AG04450 (cell line): ENCODE results near the gene C2orf76. TPM values are rescaled to one million over a fixed set of nuclear protein-coding genes. Genes with fewer than 3 reads are reported as not detected.

ENCODE experiments used
- CTCF ChIA-PET: fragments of 300-600, 350-600 bp; formaldehyde crosslinking; extraction: SDS; loops from one replicate; lab custom pipeline; 2022; ENCODE audit warnings: antibody characterized with exemption, inconsistent platforms; lab: Charles Lee
- POLR2A ChIA-PET: fragments of 350-600 bp; formaldehyde crosslinking; extraction: SDS; loops from one replicate; lab custom pipeline; 2021; ENCODE audit warnings: antibody characterized with exemption, inconsistent platforms; lab: Yijun Ruan, JAX
- DNase-seq: peaks from one replicate; pipeline ENCODE4 v3.0.0-alpha.2; 2011; ENCODE audit warnings: low read depth, low spot score
- H3K27ac ChIP-seq: one replicate; pipeline ENCODE4 v1.5.1; 2012; ENCODE audit warnings: low read depth, low read length, control low read depth
- H3K27me3 ChIP-seq: one replicate; pipeline ENCODE4 v1.6.0; 2012; ENCODE audit warnings: low read length; ENCODE audit not compliant: control insufficient read depth, insufficient read depth
- H3K4me3 ChIP-seq: 2 replicates; pipeline ENCODE4 v1.5.1; 2011; ENCODE audit warnings: mild to moderate bottlenecking, low read depth, low read length, control low read depth
- H3K9me3 ChIP-seq: 2 replicates; pipeline ENCODE4 v1.5.1; 2012; ENCODE audit warnings: low read length; ENCODE audit not compliant: control insufficient read depth, insufficient read depth
- polyA plus RNA-seq: library from polyadenylated mRNA; depleted of rRNA; stranded (reverse); fragments of >200 nt; gene quantifications from 2 replicates; pipeline ENCODE4 v1.2.3, GENCODE V29; 2011
- TF ChIP-seq, protein P1 (sequence below): IDR thresholded peaks from 2 replicates; pipeline ENCODE4 v1.5.1; 2011; ENCODE audit warnings: low read depth, low read length, control low read depth, inconsistent platforms

The C2orf76 gene
- polyA plus RNA-seq, 1 experiment = 26.5 TPM

DNA sequence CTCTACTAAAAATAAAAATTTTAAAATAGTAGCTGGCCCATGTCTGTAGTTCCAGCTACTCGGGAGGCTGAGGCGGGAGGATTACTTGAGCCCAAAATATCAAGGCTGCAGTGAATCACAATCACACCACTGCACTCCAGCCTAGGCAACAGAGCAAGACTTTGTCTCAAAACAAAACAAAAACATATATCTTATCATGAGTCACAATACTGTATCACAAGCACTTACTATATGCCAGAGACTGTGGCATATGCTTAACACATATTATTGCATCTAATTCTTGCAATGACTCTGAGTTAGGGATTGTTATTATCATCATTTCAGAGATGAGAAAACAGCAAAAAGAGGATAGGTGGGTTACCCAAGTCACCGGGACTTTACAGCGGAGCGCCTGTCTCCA lies 35.5 kb upstream of the C2orf76 start:
- ChIA-PET POLR2A (no interaction called here), CTCF (interaction anchor here (0.5 to 1.7 kb wide), 3 partner anchors 15 to 75 kb away, joined by 3 to 5 read pairs (median 4); no protein-coding TSS in a partner anchor)
- DNase-seq = no peak
- Histone ChIP-seq H3K9me3 (no peaks in the 10 kb centered on the region), H3K27me3 (peaks cover 2% of the 10 kb centered on the region), H3K27ac (no peak overlapping the region), H3K4me3 (no peak overlapping the region)
- TF ChIP-seq, protein P1, sequence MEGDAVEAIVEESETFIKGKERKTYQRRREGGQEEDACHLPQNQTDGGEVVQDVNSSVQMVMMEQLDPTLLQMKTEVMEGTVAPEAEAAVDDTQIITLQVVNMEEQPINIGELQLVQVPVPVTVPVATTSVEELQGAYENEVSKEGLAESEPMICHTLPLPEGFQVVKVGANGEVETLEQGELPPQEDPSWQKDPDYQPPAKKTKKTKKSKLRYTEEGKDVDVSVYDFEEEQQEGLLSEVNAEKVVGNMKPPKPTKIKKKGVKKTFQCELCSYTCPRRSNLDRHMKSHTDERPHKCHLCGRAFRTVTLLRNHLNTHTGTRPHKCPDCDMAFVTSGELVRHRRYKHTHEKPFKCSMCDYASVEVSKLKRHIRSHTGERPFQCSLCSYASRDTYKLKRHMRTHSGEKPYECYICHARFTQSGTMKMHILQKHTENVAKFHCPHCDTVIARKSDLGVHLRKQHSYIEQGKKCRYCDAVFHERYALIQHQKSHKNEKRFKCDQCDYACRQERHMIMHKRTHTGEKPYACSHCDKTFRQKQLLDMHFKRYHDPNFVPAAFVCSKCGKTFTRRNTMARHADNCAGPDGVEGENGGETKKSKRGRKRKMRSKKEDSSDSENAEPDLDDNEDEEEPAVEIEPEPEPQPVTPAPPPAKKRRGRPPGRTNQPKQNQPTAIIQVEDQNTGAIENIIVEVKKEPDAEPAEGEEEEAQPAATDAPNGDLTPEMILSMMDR = no peak

DNA sequence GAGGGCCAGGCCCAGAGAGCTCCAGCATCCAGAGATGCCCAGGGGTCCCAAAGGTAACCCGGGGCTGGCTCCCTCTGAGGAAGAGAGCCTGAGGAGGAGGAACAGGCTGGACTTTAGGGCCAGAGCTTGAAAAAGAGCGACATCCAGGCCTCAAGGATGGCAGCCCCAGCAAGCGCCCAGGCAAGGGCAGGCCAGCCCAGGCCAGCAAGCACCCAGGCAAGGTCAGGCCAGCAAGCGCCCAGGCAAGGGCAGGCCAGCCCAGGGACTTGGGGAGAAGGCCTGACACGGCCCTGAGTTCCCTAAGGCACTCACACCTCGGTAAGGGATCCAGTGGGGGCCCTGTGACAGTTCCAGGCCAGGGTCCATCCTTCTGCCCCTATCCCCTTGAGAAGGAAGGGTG lies 30.6 kb upstream of the C2orf76 start:
- Histone ChIP-seq H3K4me3 (no peak overlapping the region), H3K9me3 (no peaks in the 10 kb centered on the region), H3K27me3 (peaks cover under 1% of the 10 kb centered on the region), H3K27ac (no peak overlapping the region)
- ChIA-PET CTCF (interaction anchor here (0.6 kb wide), 1 partner anchor 10 kb away, joined by 3 read pairs; no protein-coding TSS in a partner anchor), POLR2A (no interaction called here)
- no peak for DNase-seq
- TF ChIP-seq, protein P1 = no peak

DNA sequence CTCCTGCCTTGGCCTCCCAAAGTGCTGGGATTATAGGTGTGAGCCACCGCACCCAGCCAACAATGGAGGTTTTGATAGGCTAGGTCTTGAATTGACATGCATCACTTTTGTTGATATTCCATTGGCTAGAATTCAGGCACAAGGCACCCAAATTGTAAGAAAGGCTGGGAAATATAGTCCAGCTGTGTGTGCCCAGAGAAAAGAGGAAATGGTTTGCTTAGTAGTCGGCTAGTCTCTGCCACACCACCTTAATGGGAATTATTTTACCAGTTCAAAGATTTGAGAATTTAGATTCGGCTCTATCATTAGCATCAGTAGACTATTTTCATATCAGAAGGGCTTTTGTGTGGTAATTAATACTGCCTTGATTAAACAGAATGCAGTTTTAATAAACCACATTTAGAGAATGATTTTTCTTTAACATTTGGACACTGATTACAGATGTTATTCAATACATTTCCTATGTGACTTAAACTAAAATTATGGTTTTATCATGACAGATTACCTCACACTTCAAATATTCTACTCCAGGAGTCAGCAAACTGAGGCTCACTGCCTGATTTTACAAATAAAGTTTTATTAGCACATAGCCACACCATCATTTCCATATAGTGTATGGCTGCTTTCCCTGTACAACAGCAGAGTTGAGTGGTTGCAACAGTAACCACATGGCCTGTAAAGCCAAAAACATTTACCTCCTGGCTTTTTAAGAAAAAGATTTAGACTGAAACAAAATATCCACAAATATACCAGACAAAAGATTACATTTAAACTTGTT lies 27.5 kb upstream of the C2orf76 start:
- CTCF ChIA-PET = no interaction called here
- TF ChIP-seq, protein P1 = no peak
- H3K4me3 ChIP-seq = no peak overlapping the region
- H3K27ac ChIP-seq = no peak overlapping the region
- peaks cover 4% of the 10 kb centered on the region for H3K27me3 ChIP-seq
- POLR2A ChIA-PET = no interaction called here
- no peak for DNase-seq
- H3K9me3 ChIP-seq = no peaks in the 10 kb centered on the region

DNA sequence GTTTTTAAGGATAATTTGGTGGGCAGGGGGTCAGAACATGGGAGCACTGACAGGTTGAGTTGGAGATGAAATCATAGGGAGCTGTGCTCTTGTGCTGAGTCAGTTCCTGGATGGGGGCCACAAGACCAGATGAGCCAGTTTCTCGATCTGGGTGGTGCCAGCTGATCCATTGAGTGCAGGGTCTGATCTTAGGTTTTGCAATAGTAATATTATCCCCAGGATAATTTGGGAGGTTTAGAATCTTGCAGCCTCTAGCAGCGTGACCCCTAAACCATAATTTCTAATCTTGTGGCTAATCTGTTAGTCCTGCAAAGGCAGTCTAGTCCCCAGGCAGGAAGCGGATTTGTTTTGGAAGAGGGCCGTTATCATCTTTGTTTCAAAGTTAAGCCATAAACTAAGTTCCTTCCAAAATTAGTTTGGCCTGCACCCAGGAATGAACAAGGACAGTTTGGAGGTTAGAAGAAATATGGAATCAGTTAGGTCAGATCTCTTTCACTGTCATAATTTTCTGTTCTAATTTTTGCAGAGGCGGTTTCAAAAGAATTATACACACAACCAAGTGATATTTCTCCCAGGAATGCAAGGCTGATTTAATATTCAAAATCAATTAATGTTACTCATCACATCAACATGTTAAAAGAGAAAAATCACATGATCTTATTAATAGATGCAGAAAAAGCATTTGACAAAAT lies 23.1 kb upstream of the C2orf76 start:
- no peak for DNase-seq
- no peak overlapping the region for H3K4me3 ChIP-seq
- POLR2A ChIA-PET = no interaction called here
- CTCF ChIA-PET = interaction anchor here (1.7 kb wide), 1 partner anchor 16 kb away, joined by 4 read pairs; no protein-coding TSS in a partner anchor
- H3K9me3 ChIP-seq = no peaks in the 10 kb centered on the region
- TF ChIP-seq, protein P1 = no peak
- H3K27me3 ChIP-seq = peaks cover 9% of the 10 kb centered on the region
- H3K27ac ChIP-seq = no peak overlapping the region
